Right kidney (tissue), 1 donor: Measurements from ENCODE around the gene HBS1L.

Source experiments
- DNase-seq: peaks from one replicate; pipeline ENCODE4 v3.0.0-alpha.2; 2016

Gene HBS1L

DNA sequence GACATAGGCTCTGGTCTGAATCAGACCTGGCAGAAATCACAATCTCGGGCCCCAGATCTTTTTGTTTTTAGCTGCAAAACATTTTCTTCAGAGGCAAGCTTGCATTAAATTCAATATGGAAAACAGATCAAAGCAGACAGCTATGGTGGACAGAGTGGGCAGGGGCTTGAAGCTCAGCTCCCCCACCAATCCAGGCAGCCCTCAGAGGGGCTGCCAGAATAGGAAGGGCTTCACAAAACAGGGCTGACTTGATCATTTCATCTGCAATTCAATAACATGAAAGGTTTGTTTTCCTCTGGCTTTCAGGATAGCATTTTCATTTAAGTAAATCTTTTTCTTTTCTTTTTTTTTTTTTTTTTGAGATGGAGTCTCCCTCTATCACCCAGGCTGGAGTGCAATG is 55.5 kb downstream of the HBS1L start:
- no peak for DNase-seq

DNA sequence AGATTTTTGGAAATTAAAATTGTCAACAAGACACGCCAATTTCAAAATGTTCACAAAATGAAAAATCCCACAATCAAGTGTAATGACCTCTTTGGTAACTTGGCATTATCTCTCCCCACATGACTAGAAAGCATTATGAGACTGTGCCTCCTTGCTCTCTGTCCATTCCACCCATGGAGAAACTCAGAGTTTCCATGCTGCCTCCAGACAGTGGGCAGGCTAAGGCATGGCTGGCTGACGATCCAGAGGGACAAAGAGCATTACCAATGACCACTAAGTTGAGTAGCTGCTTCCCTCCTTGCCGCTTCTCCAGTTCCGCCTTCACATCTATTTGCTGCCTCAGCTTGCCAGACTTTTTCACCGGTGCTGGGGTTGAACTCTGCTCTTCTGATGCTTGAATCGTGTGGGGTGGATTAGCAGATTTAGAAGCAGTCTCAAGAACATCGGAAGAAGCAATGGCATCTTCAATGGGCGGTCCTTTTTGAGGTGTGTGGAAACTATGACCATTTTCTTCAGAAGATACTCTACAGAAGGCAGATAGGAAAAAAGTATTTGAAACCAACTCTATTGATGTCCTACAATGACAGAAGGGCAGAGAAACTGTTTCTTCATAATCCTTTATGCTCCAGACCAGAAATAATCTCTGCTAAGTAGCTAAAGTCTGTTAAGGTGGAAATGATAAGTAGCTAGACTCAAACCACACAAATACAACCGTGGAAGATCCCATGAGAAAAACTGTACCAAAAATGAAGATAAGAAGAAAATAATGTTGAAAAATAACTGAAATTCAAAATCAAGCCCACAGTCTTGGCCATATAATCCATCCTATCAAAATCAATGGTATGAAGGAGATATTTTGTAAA is 57.3 kb downstream of the HBS1L start:
- DNase-seq = no peak

DNA sequence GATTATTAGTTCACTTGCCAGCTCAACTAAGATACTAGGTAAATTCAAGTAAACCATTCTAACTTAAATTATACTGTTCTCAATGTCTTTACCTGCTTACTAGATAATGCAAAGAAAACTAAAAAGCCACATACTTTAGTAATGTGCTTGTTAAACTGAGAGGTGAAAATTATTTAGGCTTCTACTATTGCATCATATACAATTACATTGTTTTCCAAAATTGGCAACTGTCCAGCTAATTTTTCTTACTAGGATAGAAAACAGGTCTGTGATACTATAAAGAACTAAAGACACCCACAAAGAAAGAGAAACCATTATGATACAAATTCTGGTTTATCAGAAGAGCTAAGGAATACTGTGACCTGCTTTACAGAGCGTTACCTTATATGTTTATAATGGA is 59.1 kb downstream of the HBS1L start:
- DNase-seq = no peak

DNA sequence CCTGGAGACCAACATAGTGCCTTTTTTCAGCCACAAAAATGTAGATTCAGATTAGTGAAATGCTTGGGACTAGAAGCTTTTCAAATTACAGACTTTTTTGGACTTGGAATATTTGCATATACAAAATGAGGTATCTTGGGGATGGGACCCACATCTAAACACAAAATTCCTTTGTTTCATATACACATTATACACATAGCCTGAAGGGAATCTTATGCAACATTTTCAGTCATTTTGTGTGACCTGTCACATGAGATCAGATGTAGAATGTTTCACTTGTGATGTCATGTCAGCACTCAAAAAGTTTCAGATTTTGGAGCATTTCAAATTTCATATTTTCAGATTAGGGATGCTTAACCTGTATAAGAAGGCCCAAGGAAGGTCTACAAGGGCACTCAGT is 60.2 kb downstream of the HBS1L start:
- DNase-seq = no peak

DNA sequence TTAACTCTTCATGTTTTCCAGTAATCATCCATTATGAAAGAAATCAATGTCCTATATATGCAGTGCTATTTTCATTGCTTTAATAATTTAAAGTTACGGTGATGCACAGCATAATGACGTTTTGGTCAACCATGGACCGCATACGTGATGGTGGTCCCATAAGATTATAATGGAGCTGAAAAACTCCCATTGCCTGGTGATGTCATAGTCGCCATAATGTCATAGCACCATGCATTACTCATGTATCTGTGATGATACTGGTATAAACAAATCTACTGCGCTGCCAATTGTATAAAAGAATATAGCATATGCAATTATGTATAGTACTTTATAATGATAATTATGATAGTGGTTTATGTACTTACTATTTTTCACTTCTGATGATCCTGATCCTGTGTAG is 62.5 kb downstream of the HBS1L start:
- no peak for DNase-seq

DNA sequence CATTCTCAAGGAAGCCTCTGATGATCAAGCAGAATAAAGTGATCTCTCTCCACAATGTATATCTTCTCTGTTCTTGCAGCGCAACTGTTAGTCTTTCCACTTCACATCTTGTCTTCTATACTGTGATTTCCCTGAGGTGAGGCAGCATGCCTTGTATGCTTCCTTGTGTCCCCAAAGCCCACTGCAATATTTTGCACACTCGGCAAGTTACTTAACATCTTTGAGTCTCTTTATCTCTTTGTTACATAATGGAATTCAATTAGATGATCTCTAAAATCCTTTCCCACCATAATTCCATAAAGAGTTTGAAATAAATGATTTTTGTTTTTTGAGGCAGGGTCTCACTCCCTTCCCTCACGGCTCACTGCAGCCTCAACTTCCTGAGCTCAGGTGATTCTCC is 64.4 kb downstream of the HBS1L start:
- no peak for DNase-seq

DNA sequence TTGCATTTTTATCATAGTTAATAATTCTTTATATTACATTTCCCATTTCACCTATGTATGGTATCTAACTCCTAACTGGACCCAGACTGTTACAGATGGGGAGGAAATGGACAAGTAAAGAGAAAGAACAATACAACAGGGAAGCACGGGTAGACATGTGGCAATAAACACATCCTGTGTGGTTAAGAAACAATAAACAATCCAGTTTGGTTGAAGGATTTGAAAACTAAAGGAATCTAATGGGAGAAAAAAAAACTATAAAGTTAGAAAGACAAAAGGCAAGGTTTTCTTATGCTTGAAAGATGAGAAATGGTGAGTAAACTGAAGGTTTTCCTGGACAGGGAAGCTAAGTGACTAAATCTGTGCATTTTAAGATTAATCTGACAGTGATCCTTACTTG is 69.8 kb downstream of the HBS1L start:
- no peak for DNase-seq

DNA sequence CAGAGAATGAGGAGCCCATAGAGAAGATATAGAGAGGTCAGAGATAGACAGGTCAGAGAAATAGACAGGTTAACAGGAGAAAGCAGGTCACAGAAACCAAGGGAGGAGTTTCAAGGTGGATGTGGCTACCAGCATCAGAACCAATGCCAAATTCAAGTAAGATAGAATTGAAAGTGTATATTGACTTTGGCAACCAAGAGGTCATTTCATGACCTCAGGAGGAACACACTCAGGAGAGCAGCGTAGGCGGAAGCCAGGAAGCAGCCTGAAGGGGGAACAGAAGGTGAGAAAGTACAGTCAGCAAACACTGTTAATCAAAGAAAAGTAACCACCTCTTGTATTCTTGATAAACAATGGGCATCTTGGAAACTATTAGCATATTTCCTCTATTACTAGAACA is 70.8 kb downstream of the HBS1L start:
- DNase-seq = no peak

DNA sequence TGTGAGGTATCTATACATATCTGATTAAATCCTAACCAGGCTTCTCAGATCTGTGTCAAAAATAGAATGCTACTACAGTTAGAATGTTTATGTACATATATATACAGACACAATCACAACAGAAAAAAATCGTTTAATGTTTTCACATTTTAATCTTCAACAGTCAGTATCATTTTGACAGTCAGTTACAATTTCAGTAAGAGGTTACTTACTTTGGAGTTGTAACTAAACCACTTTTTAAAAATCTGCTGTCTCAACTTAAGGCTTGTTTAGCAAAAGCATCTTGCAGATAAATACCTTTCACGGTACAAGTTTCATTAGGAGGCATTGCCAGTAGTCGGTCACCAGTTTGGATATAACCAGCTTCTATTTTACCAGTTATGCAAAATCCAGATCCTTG is 72.5 kb downstream of the HBS1L start:
- no peak for DNase-seq

DNA sequence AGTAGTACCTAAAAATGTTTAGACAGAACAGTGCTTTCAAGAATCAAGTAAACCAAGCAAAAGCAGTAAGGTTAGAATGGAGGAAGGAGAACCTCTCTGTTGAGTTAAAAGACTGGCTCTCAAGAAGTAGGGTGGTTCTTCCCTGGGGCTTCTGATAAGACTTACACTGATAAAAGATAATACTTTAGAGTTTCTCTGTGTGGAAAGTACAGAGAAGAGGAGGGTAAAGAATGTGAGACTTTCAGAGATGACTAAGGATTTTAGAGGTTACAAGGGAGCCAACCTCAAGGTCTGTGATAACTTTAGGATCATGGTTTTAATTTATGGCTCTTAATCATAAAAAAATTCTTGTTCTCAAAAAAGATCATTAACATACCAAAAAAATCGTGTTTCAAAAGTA is 73.8 kb downstream of the HBS1L start:
- no peak for DNase-seq

DNA sequence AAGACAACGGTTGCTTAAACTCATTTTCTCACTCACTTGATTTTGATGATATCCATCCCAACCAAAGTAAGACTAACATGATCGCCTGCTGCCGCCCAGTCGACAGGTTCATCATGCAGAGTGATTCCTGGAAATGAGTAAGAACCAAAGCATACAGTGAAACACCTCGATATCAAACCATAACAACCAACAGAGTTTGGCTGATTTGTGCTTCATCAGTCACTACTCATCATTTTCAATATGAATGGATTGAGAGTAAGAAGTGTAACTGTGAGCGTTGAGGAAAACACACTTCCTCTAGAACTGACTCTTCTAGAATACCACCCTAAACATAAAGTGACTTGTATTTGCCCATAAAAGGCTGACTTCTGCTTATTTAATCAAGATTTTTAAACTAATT is 75.5 kb downstream of the HBS1L start:
- DNase-seq = no peak

DNA sequence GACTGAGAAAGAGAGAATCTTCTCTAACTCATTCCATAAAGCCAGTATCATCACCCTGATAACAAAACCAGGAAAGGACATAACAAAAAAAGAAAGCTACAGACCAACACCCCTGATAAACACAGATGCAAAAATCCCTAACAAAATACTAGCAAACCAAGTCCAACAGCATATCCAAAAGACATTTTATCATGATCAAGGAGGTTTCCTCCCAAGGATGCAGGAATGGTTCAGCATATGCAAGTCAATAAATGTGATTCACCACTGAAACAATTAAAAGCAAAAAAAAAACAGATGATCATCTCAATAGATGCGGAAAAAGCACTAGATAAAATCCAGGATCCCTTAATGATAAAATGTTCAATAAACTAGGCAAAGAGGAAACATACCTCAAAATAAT is 80.3 kb downstream of the HBS1L start:
- DNase-seq = no peak

DNA sequence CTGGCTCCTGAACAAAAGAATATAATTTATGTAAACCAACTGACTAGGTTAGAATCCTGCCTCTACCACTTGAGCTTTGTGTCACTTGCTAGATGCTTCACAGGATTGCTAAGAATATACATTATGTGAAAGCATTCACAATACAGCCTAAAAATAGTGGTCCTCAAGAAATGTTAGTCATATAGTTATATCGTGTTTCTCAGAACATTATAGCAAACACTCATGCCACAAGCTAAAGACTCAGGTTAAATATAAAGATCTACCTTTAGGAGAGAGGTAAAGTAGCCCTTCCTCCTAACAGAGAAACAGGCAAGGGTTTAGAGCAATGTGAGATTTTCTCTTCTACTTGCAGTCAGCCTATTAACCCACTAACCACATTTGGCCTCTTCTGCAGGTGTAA is 86.9 kb downstream of the HBS1L start:
- no peak for DNase-seq

DNA sequence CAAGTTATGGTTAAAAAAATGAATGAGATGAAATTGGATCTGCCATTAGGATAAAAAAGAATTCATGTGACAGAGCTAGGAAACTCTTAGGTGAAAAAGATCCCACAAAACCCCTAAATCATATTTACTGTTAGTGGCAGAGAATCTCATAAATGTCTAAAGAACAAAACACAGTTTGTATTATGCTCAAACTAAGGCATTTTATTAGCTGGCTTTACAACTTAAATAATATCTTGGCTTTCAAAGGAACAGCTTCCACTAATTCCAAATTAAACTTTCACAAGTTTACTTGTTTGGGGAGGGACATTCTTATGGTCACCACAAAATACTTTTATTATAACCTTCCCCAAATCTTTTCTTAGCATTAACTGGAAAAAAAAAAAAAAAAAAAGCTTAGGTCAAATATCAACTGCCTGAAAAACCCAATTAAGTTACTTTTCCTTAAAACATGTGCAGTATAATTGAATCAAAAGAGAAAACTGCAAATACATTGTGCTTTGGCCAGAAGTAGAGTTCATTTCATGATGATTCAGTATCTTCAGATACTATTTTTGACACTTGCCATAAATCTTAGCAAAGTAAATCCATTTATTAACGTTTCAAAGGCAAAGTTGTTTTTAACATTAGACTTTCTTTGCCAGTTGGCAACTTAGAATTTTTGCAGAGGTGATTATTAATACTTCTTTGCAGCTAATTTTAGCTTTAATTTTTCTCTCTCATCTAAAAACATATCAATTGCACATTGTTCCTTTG is 90.0 kb downstream of the HBS1L start:
- no peak for DNase-seq

DNA sequence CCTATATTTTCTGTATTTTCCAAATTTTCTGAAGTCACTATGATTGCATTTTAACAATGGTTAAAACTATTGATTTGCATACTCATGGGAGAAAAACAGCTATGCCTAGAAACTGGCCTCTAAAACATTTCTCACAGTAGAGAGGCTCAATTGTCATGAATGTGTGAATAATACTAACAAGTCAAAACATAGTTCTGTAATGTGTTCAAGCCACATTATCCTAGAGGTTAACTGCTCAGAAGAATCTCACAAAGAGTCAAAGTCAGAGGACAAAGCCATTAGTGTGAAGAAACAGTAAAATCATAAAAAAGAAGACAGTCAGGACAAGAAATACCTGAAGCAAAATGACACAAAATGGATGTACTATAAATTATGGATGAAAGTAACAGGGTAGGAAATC is 92.2 kb downstream of the HBS1L start:
- DNase-seq = no peak

DNA sequence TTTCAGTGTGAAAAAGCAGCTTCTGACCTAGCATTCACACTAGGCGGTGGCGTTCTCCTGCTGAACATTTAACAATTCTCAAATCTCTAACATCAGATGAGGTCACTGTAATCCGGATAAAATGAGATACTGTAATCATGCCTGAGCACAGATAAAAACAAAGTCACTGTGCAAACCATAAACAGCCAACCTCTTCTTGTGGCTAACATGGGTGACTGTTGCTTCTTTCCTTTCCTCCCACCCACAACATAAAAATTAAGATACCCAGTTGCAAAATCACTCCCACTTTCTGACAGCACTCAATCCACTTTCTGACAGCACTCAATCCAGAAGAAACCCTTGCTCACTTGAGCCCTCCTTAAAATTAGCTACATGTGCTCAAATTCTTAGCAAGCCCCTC is 93.3 kb downstream of the HBS1L start:
- DNase-seq = no peak

DNA sequence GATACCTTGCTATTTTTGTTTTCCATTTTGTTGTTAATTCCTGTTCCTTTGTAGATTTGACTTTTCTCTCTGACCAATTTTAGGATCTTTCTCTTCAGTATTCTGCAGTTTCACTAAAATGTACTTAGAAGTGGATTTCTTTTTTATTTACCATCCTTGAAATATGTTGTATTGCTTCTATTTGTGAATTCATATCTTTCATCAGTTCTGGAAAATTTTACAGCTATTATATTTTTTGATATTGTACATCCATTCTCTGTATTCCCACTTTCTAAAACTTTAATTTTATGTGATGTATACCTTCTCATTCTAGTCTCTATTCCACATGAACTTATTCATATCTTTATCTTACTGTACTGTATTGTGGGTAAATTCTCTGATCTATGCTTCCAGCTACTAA is 95.0 kb downstream of the HBS1L start:
- DNase-seq = no peak

DNA sequence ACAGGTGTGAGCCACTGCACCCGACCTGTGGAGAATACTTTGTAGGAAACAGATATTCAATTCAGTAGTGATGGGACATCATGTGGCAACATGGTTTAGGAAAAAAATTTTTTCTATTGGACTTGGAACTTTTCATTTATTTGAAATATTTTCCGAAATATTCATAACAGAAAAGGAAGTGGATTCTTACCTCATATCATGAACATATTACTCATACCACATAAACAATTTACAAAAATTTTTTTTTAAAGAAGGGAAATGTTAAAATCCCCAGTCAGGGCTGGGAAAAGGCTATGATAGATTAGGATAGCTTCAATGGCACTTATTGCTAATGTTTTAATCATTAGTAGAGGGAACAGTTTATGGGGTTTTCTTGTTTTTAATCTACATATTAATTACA is 97.9 kb downstream of the HBS1L start:
- DNase-seq = no peak

DNA sequence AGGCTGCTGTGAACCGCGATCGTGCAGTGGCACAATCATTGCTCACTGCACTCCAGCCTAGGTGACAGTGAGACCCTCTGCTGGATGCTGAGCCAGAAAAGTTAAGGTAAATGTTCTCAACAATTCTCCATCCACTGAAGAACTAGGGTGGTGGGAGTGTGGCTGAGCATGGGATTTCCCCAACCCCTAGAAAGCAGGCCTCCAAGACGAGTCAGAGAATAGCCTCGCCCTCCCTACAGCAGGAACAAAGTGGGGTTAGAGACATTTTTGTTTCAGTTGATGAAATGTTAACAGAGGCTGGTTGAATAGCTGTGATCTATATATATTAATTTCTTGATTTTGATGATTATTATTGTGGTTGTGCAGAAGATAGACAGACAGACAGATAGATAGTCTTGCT is 98.6 kb downstream of the HBS1L start:
- no peak for DNase-seq

DNA sequence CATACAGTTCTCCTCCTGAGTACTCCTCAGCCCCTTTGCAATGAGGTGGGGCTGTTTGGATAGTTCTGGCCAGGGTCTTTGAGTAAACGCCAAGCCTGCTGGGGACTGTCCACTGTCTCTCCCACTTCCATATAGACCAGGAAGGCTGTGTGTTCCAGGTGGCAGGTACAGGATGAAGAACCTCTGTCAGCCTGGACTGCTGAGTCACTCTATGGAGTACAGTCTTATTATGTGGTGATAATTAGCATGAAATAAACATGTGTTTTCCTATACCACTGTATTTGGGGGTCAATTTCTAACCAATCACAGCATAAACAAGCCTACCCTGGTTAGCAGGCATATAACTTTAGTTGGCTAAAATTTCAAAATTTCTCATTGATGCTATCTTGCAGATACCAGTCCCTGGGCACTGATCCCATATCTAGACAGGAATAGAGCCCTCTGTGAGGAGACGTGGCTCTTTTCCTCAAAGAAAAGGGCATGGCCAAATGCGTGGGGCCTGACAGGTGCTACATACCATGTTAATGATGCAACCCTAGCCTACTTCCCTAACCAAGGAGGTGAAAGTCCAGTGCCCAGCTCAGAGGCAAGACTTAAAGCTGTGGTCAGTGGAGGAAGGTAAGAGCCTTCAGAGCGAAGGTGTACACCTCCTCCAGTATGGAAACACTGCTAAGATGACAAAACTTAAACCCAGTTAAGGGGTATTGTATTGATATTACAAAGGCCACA is 100.2 kb downstream of the HBS1L start:
- no peak for DNase-seq

DNA sequence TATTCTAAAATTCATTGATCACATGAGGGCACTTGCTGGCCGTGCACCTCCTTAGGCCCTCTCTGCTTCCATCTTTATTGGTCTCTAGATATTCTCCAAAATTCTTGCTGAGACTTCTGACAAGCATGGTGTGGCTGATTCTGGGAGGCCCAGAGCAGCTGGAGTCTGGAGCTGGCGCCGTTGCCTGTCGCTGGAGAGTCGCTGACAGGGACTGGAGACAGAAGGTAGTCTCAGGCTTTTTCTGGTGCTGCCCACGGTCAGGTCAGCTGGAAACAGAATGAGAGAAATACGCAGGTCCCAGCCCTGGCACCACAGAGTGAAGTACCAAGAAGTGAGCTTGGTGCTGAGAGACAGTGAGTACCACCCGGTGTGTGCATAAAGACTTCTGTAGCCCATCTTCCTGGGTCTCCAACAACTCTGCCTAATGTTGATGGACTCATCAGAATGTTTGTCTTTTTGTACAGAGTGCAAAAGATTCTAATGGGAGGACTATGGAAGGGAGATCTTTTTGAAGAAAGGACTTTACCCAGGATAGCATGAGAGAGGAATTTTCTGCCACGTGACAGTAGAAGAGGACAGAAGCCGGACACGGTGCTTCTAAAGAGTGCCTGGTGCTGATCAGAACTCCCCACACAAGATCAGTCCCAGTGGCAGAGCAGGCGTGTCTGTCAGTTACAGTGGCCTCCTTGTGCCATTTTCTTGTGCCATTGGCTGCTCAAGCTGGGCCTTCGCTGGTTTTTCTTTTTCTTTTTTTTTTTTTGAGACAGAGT is 102.9 kb downstream of the HBS1L start:
- no peak for DNase-seq

DNA sequence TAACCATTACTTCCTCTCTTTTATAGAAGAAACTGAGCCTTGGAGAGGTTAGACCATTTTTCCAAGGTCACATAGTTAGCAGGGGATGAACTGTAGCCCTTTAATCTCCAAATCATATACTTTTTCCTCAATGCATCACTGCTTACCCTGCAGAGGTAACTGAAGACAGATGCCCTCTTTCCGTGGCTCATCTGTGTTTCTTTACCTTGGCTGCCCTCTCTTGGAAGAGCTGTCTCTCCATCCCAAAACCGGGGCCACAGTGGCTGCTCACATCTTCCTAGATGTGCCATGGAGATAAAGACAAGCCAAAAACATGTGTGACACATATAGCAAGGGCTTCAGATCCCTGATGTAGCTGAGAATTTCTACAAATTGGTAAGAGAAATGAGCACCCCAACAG is 104.1 kb downstream of the HBS1L start:
- no peak for DNase-seq

DNA sequence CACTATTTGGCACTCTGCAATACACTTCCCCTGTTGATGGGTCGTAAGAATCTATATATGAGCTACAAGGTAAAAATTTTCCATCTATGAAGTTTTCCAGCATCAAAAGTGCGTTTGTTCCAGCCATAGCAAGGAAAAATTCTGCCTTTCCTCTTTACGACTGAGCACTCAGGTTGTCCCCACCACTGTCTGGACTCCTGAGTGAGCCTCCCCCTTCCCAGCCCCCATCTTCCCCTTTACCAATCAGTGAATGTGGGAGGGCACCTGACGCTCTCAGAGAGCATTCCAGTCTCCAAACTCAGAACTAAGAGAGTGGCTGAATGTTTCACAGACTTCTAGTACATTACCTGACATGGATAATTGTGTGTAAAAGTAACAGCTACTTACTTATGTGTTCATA is 104.7 kb downstream of the HBS1L start, which contains the start of gene ALDH8A1:
Gene ALDH8A1, minus strand, starts transcription at position 175 of the 400 bp plus-strand sequence. Its CDS starts 48 bp downstream, at position 127.
- DNase-seq = no peak
